Calu3 (cell line): ENCODE results near the gene SUMO2. TPM values are rescaled to one million over a fixed set of nuclear protein-coding genes. Genes with fewer than 3 reads are reported as not detected.

Source experiments
- BruUV-seq: library from RNA; stranded (reverse); fragments of 400-500 nt; replicated peaks from 2 replicates; lab custom pipeline; 2021; lab: Mats Ljungman, UMichigan
- CTCF ChIA-PET: fragments of 300-600 bp; sonication (Branson Sonifier 250); formaldehyde crosslinking; loops from one replicate; lab custom pipeline; 2022; ENCODE audit warnings: antibody characterized with exemption; lab: Charles Lee
- DNase-seq: peaks from one replicate; pipeline ENCODE4 v3.0.0; 2022
- H3K27ac Mint-ChIP-seq: one replicate; pipeline ENCODE4 v1.8.0; 2022; ENCODE audit warnings: mixed read lengths; ENCODE audit not compliant: unreplicated experiment
- H3K27me3 Mint-ChIP-seq: one replicate; pipeline ENCODE4 v1.8.0; 2022; ENCODE audit warnings: mixed read lengths; ENCODE audit not compliant: unreplicated experiment
- H3K36me3 Mint-ChIP-seq: one replicate; pipeline ENCODE4 v1.8.0; 2022; ENCODE audit warnings: mild to moderate bottlenecking, moderate library complexity, mixed read lengths; ENCODE audit not compliant: insufficient read depth, unreplicated experiment
- H3K4me1 Mint-ChIP-seq: one replicate; pipeline ENCODE4 v1.8.0; 2022; ENCODE audit warnings: mild to moderate bottlenecking, low read depth, mixed read lengths; ENCODE audit not compliant: unreplicated experiment
- H3K4me3 Mint-ChIP-seq: one replicate; pipeline ENCODE4 v1.8.0; 2022; ENCODE audit warnings: mild to moderate bottlenecking, low read depth, moderate library complexity, mixed read lengths; ENCODE audit not compliant: unreplicated experiment
- H3K9me3 Mint-ChIP-seq: one replicate; pipeline ENCODE4 v1.8.0; 2022; ENCODE audit warnings: low read depth, mixed read lengths; ENCODE audit not compliant: unreplicated experiment
- intact Hi-C: fragments of 100-400 bp; cut with micrococcal nuclease; formaldehyde crosslinking; loops from one replicate; pipeline ENCODE4 v1.10.0; 2022; ENCODE audit not compliant: unreplicated experiment
- total RNA-seq: library from RNA; stranded (reverse); gene quantifications from 2 replicates; pipeline ENCODE4 v1.2.3, GENCODE V29; 2022
- TF ChIP-seq, protein P1 (sequence below): fragments of 200-600 bp; IDR thresholded peaks from one replicate; pipeline ENCODE4 v1.8.0; 2022; ENCODE audit warnings: antibody characterized with exemption; ENCODE audit not compliant: unreplicated experiment

Gene SUMO2
- total RNA-seq, 1 experiment from 2014 or later: 429 TPM

- Mint-ChIP-seq H3K4me3 (peak overlapping the region; percentile 91), H3K27me3 (no peaks in the 10 kb centered on the region), H3K27ac (peak overlapping the region; percentile 99), H3K9me3 (no peaks in the 10 kb centered on the region), H3K36me3 (peaks cover 93% of the 10 kb centered on the region), H3K4me1 (peaks cover 51% of the 10 kb centered on the region)
- TF ChIP-seq, protein P1, sequence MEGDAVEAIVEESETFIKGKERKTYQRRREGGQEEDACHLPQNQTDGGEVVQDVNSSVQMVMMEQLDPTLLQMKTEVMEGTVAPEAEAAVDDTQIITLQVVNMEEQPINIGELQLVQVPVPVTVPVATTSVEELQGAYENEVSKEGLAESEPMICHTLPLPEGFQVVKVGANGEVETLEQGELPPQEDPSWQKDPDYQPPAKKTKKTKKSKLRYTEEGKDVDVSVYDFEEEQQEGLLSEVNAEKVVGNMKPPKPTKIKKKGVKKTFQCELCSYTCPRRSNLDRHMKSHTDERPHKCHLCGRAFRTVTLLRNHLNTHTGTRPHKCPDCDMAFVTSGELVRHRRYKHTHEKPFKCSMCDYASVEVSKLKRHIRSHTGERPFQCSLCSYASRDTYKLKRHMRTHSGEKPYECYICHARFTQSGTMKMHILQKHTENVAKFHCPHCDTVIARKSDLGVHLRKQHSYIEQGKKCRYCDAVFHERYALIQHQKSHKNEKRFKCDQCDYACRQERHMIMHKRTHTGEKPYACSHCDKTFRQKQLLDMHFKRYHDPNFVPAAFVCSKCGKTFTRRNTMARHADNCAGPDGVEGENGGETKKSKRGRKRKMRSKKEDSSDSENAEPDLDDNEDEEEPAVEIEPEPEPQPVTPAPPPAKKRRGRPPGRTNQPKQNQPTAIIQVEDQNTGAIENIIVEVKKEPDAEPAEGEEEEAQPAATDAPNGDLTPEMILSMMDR: no peak
- no peak for DNase-seq
- intact Hi-C loops: no loop called here
- no TSS peak for BruUV-seq
- CTCF ChIA-PET: interaction anchor here (0.9 kb wide), 1 partner anchor 119 kb away, joined by 3 read pairs; the partner anchor contains the start of gene MIF4GD
These were observed 30.8 kb downstream of the SUMO2 start for GRCh38 chr17:75151930-75152329.

GRCh38 chr17:75147878-75148546 is 34.7 kb downstream of the SUMO2 start:
- BruUV-seq: TSS peak; percentile 96
- Mint-ChIP-seq H3K4me3 (peak overlapping the region; percentile 63), H3K27ac (peak overlapping the region; percentile 87), H3K9me3 (no peaks in the 10 kb centered on the region), H3K36me3 (peaks cover 99% of the 10 kb centered on the region), H3K27me3 (no peaks in the 10 kb centered on the region), H3K4me1 (peaks cover 39% of the 10 kb centered on the region)
- CTCF ChIA-PET: interaction anchor here (0.7 to 1.4 kb wide), 8 partner anchors 11 to 88 kb away, joined by 3 to 7 read pairs (median 3); partner anchors contain the start of gene NT5C
- TF ChIP-seq, protein P1: no peak
- intact Hi-C loops: no loop called here
- DNase-seq: peak; percentile 35

GRCh38 chr17:75146592-75146991 is 36.2 kb downstream of the SUMO2 start:
- CTCF ChIA-PET: no interaction called here
- peak overlapping the region; percentile 87 for H3K27ac Mint-ChIP-seq
- H3K4me3 Mint-ChIP-seq: peak overlapping the region; percentile 63
- H3K4me1 Mint-ChIP-seq: peaks cover 34% of the 10 kb centered on the region
- no peak for DNase-seq
- BruUV-seq: no TSS peak
- no peaks in the 10 kb centered on the region for H3K27me3 Mint-ChIP-seq
- H3K9me3 Mint-ChIP-seq: no peaks in the 10 kb centered on the region
- intact Hi-C loops: no loop called here
- peaks cover 92% of the 10 kb centered on the region for H3K36me3 Mint-ChIP-seq
- TF ChIP-seq, protein P1: no peak

DNA sequence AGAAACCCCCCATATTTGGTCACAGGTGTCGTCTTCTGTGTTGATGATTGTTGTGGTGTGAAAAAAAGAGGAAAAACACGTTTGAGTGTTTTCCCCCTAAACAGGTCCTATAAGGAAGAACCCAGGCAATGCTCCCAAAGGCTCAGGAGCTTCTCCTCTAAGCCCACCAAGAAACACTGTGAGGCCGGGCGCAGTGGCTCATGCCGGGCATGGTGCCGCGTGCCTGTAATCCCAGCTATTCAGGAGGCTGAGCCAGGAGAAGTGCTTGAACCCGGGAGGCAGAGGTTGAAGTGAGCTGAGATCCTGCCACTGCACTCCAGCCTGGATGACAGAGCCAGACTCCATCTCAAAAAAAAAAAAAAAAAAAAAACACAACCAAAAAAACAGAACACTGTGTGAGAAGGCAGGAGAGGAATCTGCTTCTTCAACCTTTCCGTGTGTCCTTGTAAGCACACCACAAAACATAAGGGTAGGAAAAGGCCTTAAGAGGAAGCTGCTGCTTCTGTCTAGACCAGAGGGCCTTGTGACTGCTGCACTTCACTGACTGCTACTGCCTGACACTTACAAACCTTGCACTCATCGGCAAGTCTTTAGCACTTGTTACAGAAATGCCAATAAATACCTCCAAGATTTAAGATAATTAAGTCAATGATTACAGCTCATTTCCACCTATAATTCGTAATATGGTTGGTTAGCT is 37.8 kb downstream of the SUMO2 start:
- Mint-ChIP-seq H3K36me3 (peaks cover 92% of the 10 kb centered on the region), H3K4me1 (peaks cover 32% of the 10 kb centered on the region), H3K4me3 (no peak overlapping the region), H3K27ac (no peak overlapping the region), H3K9me3 (no peaks in the 10 kb centered on the region), H3K27me3 (no peaks in the 10 kb centered on the region)
- CTCF ChIA-PET: interaction anchor here (0.5 to 1.4 kb wide), 6 partner anchors 21 to 263 kb away, joined by 3 to 5 read pairs (median 4); no protein-coding TSS in a partner anchor
- TF ChIP-seq, protein P1: no peak
- intact Hi-C loops: no loop called here
- BruUV-seq: no TSS peak
- DNase-seq: no peak
